Measurements from ENCODE around the gene CACNB1. TPM values are rescaled to one million over a fixed set of nuclear protein-coding genes. Genes with fewer than 3 reads are reported as not detected.

CACNB1 gene
- total and polyA plus RNA-seq, 2 of the 13 experiments (the other 11 are each of a cell fraction or from before 2014, with no cell fraction given) = 0.75 to 1.5 TPM

DNA sequence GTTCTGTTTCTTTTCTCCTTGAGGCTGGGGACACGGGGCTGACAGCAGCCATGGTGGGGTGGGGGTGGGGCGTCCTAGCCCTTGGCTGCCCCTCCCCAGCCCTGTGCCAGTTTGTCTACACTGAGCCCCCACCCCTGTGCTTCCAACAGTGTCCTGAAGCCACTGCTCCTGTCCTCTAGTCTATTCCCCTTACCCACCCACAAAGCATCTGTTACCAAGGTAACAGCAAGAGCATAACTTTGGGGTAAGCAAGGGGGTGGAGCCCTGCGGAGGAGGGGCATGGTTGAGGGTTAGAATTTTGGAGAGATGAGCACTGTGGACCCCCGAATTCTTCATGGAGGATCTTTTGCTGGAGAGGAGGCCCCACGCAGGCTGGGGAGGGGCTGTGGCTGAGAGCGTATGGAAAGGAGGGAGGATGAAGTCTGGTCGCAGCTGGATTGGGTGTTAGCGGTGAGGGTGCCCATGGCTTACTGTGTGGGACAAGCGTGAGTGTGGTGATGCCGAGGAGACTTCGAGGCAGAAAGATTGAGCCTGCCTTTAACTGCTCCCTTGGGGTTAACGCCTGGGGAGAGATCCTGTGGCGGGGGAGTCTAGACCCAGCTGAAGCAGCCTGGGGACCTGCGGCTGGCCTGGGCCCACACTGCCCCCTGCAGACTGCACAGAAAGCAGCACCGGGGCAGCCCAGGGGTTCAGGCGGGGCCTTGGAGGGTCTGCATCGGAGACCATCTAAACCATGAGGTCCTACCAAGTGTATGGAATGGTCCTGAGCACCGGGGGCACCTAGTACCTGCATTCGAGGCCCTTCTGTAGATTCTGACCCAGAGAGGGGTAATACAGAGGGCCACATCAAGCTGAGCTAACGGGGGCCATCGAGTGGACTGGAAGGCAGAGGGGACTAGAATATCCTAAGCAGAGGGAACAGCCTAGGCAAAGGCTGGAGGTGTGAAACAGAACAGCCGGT lies 34.4 kb upstream of the CACNB1 start (continued):
- TF ChIP-seq, protein P1, sequence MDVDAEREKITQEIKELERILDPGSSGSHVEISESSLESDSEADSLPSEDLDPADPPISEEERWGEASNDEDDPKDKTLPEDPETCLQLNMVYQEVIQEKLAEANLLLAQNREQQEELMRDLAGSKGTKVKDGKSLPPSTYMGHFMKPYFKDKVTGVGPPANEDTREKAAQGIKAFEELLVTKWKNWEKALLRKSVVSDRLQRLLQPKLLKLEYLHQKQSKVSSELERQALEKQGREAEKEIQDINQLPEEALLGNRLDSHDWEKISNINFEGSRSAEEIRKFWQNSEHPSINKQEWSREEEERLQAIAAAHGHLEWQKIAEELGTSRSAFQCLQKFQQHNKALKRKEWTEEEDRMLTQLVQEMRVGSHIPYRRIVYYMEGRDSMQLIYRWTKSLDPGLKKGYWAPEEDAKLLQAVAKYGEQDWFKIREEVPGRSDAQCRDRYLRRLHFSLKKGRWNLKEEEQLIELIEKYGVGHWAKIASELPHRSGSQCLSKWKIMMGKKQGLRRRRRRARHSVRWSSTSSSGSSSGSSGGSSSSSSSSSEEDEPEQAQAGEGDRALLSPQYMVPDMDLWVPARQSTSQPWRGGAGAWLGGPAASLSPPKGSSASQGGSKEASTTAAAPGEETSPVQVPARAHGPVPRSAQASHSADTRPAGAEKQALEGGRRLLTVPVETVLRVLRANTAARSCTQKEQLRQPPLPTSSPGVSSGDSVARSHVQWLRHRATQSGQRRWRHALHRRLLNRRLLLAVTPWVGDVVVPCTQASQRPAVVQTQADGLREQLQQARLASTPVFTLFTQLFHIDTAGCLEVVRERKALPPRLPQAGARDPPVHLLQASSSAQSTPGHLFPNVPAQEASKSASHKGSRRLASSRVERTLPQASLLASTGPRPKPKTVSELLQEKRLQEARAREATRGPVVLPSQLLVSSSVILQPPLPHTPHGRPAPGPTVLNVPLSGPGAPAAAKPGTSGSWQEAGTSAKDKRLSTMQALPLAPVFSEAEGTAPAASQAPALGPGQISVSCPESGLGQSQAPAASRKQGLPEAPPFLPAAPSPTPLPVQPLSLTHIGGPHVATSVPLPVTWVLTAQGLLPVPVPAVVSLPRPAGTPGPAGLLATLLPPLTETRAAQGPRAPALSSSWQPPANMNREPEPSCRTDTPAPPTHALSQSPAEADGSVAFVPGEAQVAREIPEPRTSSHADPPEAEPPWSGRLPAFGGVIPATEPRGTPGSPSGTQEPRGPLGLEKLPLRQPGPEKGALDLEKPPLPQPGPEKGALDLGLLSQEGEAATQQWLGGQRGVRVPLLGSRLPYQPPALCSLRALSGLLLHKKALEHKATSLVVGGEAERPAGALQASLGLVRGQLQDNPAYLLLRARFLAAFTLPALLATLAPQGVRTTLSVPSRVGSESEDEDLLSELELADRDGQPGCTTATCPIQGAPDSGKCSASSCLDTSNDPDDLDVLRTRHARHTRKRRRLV (CRISPR knock-in tag; IDR thresholded peaks at IDR 0.05) = no peak
- TF ChIP-seq ZNF761 (CRISPR knock-in tag; conservative IDR thresholded peaks at IDR 0.05) (no peak), NCOR1 (IDR thresholded peaks at IDR 0.05; ENCODE audit: borderline replicate concordance, low read length) (no peak), HNRNPLL (IDR thresholded peaks at IDR 0.05; ENCODE audit: low read depth, low read length, poor library complexity, severe bottlenecking) (no peak), KDM5A (IDR thresholded peaks at IDR 0.05; ENCODE audit: borderline replicate concordance, low read length) (no peak), ZNF20 (CRISPR knock-in tag; IDR thresholded peaks at IDR 0.05) (no peak), ZNF136 (CRISPR knock-in tag; IDR thresholded peaks at IDR 0.05; ENCODE audit: low read depth) (no peak), XRCC5 (optimal IDR thresholded peaks at IDR 0.05; ENCODE audit: low read length) (peak; percentile 89), MAFF (IDR thresholded peaks at IDR 0.05; ENCODE audit: low read depth, low read length) (no peak)
- TF ChIP-seq, protein P2, sequence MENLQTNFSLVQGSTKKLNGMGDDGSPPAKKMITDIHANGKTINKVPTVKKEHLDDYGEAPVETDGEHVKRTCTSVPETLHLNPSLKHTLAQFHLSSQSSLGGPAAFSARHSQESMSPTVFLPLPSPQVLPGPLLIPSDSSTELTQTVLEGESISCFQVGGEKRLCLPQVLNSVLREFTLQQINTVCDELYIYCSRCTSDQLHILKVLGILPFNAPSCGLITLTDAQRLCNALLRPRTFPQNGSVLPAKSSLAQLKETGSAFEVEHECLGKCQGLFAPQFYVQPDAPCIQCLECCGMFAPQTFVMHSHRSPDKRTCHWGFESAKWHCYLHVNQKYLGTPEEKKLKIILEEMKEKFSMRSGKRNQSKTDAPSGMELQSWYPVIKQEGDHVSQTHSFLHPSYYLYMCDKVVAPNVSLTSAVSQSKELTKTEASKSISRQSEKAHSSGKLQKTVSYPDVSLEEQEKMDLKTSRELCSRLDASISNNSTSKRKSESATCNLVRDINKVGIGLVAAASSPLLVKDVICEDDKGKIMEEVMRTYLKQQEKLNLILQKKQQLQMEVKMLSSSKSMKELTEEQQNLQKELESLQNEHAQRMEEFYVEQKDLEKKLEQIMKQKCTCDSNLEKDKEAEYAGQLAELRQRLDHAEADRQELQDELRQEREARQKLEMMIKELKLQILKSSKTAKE (CRISPR knock-in tag; IDR thresholded peaks at IDR 0.05; ENCODE audit: borderline replicate concordance) = no peak
- TF ChIP-seq, protein P3, sequence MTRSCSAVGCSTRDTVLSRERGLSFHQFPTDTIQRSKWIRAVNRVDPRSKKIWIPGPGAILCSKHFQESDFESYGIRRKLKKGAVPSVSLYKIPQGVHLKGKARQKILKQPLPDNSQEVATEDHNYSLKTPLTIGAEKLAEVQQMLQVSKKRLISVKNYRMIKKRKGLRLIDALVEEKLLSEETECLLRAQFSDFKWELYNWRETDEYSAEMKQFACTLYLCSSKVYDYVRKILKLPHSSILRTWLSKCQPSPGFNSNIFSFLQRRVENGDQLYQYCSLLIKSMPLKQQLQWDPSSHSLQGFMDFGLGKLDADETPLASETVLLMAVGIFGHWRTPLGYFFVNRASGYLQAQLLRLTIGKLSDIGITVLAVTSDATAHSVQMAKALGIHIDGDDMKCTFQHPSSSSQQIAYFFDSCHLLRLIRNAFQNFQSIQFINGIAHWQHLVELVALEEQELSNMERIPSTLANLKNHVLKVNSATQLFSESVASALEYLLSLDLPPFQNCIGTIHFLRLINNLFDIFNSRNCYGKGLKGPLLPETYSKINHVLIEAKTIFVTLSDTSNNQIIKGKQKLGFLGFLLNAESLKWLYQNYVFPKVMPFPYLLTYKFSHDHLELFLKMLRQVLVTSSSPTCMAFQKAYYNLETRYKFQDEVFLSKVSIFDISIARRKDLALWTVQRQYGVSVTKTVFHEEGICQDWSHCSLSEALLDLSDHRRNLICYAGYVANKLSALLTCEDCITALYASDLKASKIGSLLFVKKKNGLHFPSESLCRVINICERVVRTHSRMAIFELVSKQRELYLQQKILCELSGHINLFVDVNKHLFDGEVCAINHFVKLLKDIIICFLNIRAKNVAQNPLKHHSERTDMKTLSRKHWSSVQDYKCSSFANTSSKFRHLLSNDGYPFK (CRISPR knock-in tag; IDR thresholded peaks at IDR 0.05; ENCODE audit: borderline replicate concordance) = 0 out of 2 replicates have a peak, but pooled peaks have one; percentile 22
- TF ChIP-seq, protein P4, sequence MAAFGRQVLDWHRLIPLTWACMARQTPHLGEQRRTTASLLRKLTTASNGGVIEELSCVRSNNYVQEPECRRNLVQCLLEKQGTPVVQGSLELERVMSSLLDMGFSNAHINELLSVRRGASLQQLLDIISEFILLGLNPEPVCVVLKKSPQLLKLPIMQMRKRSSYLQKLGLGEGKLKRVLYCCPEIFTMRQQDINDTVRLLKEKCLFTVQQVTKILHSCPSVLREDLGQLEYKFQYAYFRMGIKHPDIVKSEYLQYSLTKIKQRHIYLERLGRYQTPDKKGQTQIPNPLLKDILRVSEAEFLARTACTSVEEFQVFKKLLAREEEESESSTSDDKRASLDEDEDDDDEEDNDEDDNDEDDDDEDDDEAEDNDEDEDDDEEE (CRISPR knock-in tag; IDR thresholded peaks at IDR 0.05) = 0 out of 2 replicates have a peak, but pooled peaks have one; percentile 64
- TF ChIP-seq, protein P5, sequence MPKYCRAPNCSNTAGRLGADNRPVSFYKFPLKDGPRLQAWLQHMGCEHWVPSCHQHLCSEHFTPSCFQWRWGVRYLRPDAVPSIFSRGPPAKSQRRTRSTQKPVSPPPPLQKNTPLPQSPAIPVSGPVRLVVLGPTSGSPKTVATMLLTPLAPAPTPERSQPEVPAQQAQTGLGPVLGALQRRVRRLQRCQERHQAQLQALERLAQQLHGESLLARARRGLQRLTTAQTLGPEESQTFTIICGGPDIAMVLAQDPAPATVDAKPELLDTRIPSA (CRISPR knock-in tag; IDR thresholded peaks at IDR 0.05; ENCODE audit: borderline replicate concordance) = no peak
